ENCODE measurements around the gene IGF1R. TPM values are rescaled to one million over a fixed set of nuclear protein-coding genes. Genes with fewer than 3 reads are reported as not detected.

The IGF1R gene
- total and polyA plus RNA-seq, 2 of the 8 experiments (the other 6 are each of a cell fraction or from before 2014, with no cell fraction given) = 32.9 to 109 TPM

DNA sequence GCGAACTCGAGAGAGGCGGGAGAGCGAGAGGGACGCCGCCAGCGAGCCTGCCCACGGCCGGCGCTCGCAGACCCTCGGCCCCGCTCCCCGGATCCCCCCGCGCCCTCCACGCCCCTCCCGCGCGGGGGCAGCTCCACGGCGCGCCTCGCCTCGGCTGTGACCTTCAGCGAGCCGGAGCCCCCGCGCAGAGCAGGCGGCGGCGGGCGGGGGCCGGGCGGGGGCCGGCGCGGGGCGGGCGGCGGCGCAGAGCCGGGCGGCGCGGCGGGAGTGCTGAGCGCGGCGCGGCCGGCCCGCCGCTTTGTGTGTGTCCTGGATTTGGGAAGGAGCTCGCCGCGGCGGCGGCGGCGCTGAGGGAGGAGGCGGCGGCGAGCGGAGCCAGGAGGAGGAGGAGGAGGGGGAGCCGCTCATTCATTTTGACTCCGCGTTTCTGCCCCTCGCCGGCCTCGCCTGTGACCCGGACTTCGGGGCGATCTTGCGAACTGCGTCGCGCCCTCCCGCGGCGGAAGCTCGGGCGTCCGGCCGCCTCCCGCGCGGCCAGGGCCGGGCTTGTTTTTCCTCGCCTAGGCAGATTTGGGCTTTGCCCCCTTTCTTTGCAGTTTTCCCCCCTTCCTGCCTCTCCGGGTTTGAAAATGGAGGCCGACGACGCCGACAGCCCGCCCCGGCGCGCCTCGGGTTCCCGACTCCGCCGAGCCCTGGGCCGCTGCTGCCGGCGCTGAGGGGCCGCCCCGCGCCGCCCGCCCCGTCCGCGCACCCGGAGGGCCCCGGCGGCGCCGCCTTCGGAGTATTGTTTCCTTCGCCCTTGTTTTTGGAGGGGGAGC is 524 bp downstream of the IGF1R start:
- peak overlapping the region; percentile 58 to 87 (median 79) for H3K9ac ChIP-seq (replicated peaks in 1 of 4; ENCODE audit: extremely low read depth in 1 of 4, low read depth in 3 of 4, low read length in 3 of 4)
- FAIRE-seq = no peak
- peaks cover 5% of the 10 kb centered on the region for H3K79me1 ChIP-seq (ENCODE audit: low read depth, low read length)
- H3K4me1 ChIP-seq (replicated peaks in 1 of 4; ENCODE audit: control insufficient read depth in 3 of 4, insufficient read depth in 4 of 4, low read length in 3 of 4) = peaks cover 1 to 6% (median 4%) of the 10 kb centered on the region in 4 experiments; a peak in 3 of 7 replicates
- H3K4me2 ChIP-seq (ENCODE audit: insufficient read depth in 1 of 2, low read depth in 2 of 2, low read length in 2 of 2) = peak overlapping the region; percentile 85 to 94
- H3K23me2 ChIP-seq (ENCODE audit: low read depth, low read length) = peaks cover 14% of the 10 kb centered on the region
- H2BK20ac ChIP-seq (ENCODE audit: low read length) = no peak overlapping the region
- no peak overlapping the region for H3K23ac ChIP-seq (ENCODE audit: insufficient read length)
- peak overlapping the region; percentile 17 for H4K91ac ChIP-seq (replicated peaks; ENCODE audit: insufficient read length, low read length)
- no peak overlapping the region for H2BK15ac ChIP-seq (ENCODE audit: low read length)
- H4K20me1 ChIP-seq (replicated peaks in 1 of 2; ENCODE audit: control insufficient read depth in 1 of 2, insufficient read depth in 2 of 2, low read length in 2 of 2) = peaks cover 8 to 16% of the 10 kb centered on the region in 2 experiments
- H4K8ac ChIP-seq (ENCODE audit: extremely low read depth, insufficient read depth, low read length) = peak overlapping the region; percentile 91
- H3K27ac ChIP-seq (ENCODE audit: low read depth, low read length) = peak overlapping the region; percentile 81; the same call in 1 of the 2 replicates
- 2% methylated on average over 29 of the region's 121 CpGs; no CpG with 5 or more reads in 1 of the 2 experiments for WGBS, 2 experiments (ENCODE audit: extremely low coverage in 1 of 2, insufficient coverage in 1 of 2, insufficient read length in 1 of 2, insufficient replicate concordance in 2 of 2, low coverage in 1 of 2, low lambda C conversion rate in 2 of 2, missing lambda C conversion rate in 1 of 2)
- H3K4ac ChIP-seq (replicated peaks; ENCODE audit: insufficient read length, low read depth, low read length) = no peak overlapping the region
- H4K5ac ChIP-seq (ENCODE audit: insufficient read length, low read depth, low read length) = peak overlapping the region; percentile 79
- H2AFZ ChIP-seq (ENCODE audit: low read length) = no peak overlapping the region
- H3K18ac ChIP-seq (ENCODE audit: extremely low read depth, low read length) = no peak overlapping the region; the same call in 1 of the 2 replicates
- POLR2A ChIA-PET (ENCODE audit: partially characterized antibody) = interaction anchor here (1.0 to 1.6 kb wide), 5 partner anchors 16 to 88 kb away, joined by 3 to 5 read pairs (median 3); no protein-coding TSS in a partner anchor
- no peaks in the 10 kb centered on the region for H3K27me3 ChIP-seq (replicated peaks in 1 of 4; ENCODE audit: control insufficient read depth in 3 of 4, extremely low read depth in 1 of 4, insufficient read depth in 3 of 4, low read length in 3 of 4)
- no peak overlapping the region for H2AK5ac ChIP-seq (ENCODE audit: low read depth, low read length)
- no peaks in the 10 kb centered on the region for H3K36me3 ChIP-seq (ENCODE audit: control insufficient read depth in 2 of 4, insufficient read depth in 4 of 4, low read length in 3 of 4)
- CTCF ChIA-PET (ENCODE audit: partially characterized antibody) = interaction anchor here (0.8 to 6.8 kb wide), 4 partner anchors 11 to 255 kb away, joined by 3 to 100 read pairs (median 4); no protein-coding TSS in a partner anchor
- H3K4me3 ChIP-seq (ENCODE audit: extremely low read depth in 1 of 4, insufficient read depth in 2 of 4, low read depth in 3 of 4, low read length in 4 of 4) = peak overlapping the region; percentile 64 to 89 (median 80)
- no peak overlapping the region for H2BK120ac ChIP-seq (replicated peaks; ENCODE audit: low read depth, low read length)
- H3K56ac ChIP-seq (replicated peaks; ENCODE audit: insufficient read length, low read depth, low read length) = no peak overlapping the region
- H3K79me2 ChIP-seq (ENCODE audit: control insufficient read depth in 1 of 2, insufficient read depth in 2 of 2, low read length in 2 of 2) = peaks cover 35 to 59% of the 10 kb centered on the region in 2 experiments
- no peaks in the 10 kb centered on the region for H3K9me3 ChIP-seq (ENCODE audit: insufficient read depth in 2 of 2, low read depth in 1 of 2, low read length in 1 of 2)
- no peak overlapping the region for H2BK12ac ChIP-seq (ENCODE audit: low read depth, low read length)
- H2BK5ac ChIP-seq (ENCODE audit: low read depth, low read length) = no peak overlapping the region
- no peak for DNase-seq (ENCODE audit: low read depth in 1 of 2, low spot score in 2 of 2)
- no peak overlapping the region for H3K14ac ChIP-seq (ENCODE audit: insufficient read length)
- TF ChIP-seq CHD2 (IDR thresholded peaks at IDR 0.05; ENCODE audit: low read length) (no peak), SIN3A (conservative IDR thresholded peaks at IDR 0.05 in 1 of 2, IDR thresholded peaks at IDR 0.05 in 1 of 2; ENCODE audit: low read depth in 1 of 2, low read length in 2 of 2) (no peak)
